Loucy (cell line): Measurements from ENCODE around the gene TFPI.
"Not testable (repeated sequence)": the region's sequence is repeated elsewhere in the genome, so short reads cannot be mapped to it uniquely, and the experiment has no call there.

Experiments
- CTCF ChIP-seq: fragments of 200-600 bp; sonication (generic); conservative IDR thresholded peaks from 2 replicates; pipeline ENCODE4 v1.5.1; 2014; ENCODE audit warnings: mild to moderate bottlenecking, antibody characterized with exemption, low read length
- EZH2phosphoT487 ChIP-seq: fragments of 200-600 bp; IDR thresholded peaks from 2 replicates; pipeline ENCODE4 v1.6.1; 2018; ENCODE audit warnings: antibody characterized with exemption, mild to moderate bottlenecking, moderate library complexity, borderline replicate concordance

GRCh38 chr2:187517750-187518361 lies 36.4 kb downstream of the TFPI start:
- TF ChIP-seq CTCF, EZH2phosphoT487: not testable (repeated sequence)
